ENCODE results near the gene TMEM271.
"Not testable (repeated sequence)": the region's sequence is repeated elsewhere in the genome, so short reads cannot be mapped to it uniquely, and the experiment has no call there.

The TMEM271 gene

DNA sequence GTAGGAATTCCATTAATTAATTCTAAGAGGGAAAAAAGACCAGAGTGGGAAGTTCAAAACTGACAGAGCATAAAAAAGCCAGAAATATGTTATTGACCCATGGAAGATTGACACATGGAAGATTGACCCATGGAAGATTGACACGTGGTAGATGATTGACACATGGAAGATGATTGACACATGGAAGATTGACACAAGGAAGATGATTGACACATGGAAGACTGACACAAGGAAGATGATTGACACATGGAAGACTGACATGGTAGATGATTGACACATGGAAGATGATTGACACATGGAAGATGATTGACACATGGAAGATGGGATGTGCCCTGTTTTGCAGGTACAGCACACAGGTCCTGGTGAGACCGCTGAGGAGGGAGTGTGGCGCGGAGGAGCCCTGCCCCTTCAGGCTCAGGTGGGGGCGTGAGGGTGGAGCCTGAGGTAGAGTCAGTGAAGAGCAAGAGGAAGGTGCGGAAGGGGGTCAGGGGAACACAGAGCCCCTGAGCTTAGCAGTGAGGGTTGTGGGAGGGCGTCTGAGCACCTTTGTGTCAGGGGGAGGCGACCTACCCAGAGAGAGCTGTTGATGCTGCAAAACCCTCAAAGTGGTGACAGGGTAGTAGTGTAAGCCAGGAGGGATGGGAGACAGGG, 33.4 kb upstream of the TMEM271 start:
- DNase-seq = no peak

DNA sequence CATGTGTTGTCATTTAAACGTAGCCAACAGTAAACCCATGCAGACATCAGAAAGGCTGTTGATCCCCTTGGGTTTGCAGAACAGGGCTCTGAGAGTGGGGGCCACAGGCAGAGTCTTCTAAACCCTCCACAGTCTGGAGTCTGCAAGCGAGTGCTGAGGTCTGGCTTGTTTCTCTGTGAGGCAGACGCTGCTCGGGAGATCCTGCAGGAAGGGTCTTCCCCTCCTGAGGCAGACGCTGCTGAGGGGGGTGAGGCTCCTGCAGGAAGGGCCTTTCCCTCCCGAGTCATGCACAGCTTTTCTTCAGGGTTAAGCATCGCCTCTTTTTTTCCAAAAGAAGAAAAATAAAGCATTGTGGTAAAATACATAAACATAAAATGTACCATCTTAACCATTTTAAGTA, 32.1 kb upstream of the TMEM271 start:
- no peak for DNase-seq

DNA sequence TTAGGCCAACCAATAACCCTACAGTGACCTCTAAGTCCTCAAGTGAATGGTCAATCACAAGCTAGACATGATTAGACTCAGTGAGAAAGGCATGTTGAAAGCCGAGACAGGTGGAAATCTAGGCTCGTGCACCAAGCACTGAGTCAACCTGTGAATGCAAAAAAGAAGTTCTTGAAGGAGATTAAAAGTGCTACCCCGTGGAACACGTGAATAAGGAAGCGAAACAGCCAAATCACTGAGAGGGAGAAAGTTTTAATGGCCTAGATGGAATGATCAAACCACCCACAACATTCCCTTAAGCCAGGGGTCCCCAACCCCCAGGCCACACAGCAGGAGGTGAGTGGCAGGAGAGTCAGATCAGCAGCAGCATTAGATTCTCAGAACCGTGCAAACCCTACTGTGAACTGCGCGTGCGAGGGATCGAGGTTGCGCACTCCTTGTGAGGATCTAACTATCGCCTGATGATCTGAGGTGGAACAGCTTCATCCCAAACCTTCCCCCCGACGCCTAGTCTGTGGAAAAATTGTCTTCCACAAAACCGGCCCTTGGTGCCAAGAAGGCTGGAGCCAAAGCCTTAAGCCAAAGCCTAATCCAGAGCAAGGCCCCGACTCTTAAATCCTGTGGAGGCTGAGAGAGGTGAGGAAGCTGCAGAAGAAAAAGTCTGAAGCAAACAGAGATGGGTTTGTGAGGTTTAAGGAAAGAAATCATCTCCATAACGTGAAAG, 29.8 kb upstream of the TMEM271 start:
- DNase-seq = no peak

DNA sequence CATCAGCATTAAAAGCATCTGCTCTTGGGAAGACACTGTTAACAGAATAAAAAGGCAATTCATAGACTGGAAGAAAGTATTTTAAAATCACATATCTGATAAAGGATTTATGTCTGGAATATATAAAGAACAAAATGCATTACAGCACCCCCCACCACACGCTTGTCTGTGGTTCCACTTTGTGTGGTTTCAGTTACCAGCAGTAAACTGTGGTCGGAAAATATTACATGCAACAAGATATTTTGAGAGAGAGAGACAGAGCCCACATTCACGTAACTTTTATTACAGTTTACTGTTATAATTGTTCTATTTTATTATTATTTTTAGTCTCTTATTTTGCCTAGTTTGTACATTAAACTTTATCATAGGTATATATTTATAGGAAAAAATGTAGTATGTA, 28.0 kb upstream of the TMEM271 start:
- no peak for DNase-seq

DNA sequence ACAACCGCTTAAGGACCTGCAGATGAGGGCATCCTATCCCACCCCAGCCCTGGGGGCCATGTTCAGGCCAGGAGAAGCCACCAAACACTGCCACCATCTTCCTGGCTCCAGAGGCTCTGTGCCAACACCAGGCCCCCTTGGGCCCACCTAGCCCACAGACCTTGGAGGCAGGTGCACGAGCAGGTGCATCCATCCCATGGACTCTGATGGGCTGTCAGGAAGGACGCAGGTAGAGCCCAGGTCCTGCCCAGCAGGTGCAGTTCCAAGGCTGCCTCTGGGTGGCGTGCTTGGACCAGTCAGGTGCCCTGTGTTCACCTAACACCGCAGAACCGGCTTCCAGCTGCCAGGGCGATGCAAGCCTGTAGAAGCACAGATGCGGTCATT, 26.5 kb upstream of the TMEM271 start:
- DNase-seq = no peak

DNA sequence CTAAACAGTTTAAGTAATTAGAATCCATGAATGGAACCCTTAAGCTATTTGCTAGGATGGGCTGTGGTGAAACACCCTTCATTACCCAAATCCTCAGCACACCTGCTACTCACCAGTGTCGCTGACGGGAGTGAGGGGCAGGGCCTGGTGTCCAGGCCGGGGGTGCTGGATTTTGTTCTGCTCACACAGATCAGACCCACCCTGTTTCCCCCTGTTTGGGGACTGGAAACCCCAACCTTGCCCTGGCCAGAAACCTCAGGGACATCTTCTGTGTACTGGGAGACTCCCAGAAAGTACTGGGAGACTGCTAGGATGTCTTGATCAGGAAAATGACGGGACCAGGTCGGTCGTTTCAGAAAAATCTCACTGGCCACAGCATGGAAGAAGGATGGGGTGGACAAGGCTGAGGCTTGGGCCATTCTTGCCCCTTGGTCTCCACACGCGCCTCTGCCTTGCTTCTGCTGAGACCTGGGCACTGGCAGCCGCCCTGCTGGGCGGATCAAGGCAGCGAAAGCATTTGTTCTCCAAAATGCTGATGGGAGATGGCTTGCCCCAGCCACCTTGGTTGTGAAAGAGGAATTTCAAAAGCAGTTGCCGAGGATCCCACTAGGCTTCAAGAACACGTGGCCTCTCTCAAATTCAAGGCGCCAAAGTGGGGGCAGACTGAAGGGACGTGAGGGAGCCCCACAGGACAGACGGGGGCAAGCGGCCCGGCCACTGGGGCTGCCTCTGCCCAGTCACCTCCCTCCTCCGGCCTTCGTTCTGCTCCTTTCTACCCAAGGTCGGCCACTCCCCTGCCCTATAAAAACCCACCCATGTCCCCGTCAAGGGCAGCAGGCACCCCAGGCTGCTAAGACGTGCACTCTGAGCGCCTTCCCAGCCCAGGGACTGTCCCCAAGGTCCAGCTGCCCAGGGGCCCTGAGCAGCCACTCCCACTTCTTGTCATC, 25.8 kb upstream of the TMEM271 start:
- no peak for DNase-seq

DNA sequence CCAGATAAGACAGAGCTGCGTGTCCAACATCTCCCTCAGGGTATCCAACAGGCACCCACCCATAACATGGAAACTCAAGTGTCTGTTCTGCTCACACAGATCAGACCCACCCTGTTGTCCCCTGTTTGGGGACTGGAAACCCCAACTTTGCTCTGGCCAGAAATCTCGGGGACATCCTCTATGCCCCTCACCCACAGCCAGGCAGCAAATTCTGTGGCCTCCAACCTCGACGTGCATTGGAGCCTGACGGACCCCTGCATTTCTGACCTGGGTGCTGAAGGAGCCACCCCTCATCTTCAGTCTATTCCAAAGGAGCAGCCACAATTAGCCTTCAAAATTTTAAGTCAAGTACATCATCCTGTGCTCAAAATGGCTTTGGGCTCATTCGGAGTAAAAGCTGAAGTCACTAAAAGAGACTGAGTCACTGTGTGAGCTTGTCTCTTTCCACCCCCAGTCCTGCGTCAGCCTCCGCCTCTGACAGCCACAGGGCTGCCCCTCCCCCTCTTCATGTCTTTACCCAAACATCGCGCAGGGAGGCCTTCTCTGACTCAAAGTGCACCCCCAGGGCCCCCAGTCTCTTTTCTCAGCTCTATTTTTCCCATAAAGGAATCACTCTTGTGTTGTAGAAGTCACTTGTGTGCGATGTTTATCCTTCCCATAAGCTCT, 24.9 kb upstream of the TMEM271 start:
- DNase-seq = no peak

DNA sequence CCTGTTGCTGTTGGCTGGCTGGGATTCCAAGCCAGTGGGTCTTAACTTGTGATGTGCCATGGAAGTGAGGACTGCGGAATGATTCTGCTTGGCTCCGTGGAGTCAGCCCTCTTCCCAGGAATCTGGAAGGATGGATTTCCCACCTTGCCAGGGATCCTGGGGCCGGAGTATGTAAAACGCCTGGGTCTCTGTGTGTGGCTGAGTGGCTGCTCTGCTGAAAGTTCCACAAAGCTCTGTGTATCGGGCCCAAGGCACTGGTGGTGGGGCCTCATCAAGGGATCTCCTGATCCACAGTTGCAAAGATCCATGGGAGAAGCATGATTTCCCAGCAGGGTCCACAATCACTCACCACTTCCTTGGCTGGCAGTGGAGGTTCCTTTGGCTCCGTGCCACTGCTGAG, 24.1 kb upstream of the TMEM271 start:
- DNase-seq = no peak

DNA sequence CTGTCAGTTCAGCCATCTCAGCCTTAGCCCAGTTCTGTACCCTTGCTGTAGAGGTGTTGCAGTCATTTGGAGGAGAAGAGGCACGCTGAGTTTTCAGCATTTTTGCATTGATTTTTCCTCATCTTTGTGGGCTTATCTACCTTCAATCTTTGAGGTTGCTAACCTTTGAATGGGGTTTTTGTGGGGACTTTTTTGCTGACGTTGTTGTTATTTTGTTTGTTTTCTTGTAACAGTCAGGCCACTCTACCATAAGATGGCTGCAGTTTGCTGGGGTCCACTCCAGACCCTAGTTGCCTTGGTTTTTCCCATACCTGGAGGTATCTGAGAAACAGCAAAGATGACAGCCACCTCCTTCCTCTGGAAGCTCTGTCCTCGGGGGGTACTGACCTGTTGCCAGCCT, 22.8 kb upstream of the TMEM271 start:
- no peak for DNase-seq

DNA sequence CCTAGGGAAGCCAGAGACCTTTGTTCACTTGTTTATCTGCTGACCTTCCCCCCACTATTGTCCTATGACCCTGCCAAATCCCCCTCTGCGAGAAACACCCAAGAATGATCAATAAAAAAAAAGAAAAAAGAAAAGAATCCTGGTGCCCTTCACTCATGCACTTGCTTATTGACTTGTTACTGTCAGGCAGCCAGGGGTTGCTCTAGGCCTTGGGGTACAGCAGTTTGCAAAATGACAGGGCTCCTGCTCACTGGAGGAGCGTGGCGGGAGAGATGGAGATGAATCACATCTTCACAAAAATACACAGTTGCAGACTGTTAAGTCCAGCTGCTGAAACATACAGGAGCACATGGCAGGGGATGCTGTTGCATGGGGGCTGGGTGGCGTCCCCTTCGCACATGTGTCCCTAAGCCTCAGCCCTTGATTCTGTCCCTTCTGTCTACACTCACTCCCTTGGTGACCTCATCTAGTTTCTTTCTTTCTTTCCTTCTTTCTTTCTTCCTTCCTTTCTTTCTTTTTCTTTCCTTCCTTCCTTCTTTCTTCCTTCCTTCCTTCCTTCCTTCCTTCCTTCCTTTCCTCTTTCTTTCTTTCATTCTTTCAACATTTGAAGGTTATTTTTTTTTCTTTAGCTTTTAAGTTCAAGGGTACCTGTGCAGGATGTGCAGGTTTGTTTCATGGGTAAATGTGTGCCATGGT, 16.9 kb upstream of the TMEM271 start:
- DNase-seq = no peak

DNA sequence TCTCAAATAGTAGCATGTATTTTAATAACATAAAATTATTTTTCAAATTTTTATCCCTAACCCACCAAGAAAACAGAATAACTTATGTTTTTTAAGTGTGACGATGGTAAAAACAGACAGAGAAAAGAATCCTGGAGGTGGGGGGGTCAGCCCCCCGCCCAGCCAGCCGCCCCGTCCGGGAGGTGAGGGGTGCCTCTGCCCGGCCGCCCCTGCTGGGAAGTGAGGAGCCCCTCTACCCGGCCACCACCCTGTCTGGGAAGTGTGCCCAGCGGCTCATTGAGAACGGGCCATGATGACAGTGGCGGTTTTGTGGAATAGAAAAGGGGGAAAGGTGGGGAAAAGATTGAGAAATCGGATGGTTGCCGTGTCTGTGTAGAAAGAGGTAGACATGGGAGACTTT, 16.1 kb upstream of the TMEM271 start:
- DNase-seq = not testable (repeated sequence)

DNA sequence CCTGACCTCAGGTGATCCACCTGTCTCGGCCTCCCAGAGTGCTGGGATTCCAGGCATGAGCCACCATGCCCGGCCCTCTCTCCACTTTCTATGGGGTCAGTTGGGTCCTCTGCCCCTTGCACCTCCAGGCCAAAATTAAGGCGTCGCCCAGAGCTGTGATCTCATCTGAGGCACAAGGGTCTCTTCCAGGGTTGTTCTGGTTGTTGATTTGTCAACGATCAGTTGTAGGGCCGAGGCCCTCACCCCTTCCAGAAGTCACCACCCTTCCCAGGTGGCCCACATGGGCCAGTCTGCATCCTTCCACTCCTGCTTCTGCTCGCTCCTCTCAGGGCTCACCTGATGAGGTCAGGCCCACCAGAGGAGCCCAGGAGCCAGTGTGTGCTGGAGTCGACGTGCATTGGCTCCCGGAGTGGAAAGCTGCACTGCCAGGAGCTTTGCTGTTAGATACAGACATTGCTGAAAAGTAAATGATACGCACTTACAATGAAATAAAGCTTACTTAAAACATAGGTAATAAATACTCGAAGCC, 14.3 kb upstream of the TMEM271 start:
- no peak for DNase-seq

DNA sequence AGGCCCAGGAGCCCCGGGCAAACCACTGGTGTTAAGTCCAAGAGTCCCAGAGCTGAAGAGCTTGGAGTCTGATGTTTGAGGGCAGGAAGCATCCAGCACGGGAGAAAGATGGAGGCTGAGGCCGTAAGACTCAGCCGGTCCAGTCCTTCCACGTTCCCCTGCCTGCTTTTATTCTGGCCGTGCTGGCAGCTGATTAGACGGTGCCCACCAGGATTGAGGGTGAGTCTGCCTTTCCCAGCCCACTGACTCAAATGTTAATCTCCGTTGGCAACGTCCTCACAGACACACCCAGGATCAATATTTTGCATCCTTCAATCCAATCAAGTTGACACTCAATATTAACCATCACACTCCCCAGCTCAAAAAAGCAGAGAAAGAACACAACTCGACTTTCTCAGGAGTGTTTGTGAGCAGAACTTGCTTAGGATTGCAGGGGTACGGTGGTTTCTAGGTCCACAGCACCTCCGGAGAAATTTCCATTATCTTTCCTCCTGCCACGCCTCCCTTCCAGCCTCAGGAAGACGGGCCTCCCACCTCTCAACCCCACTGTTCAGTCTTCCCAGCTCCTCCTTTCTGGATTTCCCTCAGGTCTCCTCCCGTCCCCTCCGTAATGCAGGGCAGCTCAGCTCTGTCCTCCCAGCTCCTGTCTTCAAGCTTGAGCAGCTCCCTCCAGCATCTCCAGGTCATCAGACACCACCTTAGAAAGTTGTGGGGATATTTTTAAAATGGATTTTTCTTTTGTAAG, 13.3 kb upstream of the TMEM271 start:
- DNase-seq = no peak

DNA sequence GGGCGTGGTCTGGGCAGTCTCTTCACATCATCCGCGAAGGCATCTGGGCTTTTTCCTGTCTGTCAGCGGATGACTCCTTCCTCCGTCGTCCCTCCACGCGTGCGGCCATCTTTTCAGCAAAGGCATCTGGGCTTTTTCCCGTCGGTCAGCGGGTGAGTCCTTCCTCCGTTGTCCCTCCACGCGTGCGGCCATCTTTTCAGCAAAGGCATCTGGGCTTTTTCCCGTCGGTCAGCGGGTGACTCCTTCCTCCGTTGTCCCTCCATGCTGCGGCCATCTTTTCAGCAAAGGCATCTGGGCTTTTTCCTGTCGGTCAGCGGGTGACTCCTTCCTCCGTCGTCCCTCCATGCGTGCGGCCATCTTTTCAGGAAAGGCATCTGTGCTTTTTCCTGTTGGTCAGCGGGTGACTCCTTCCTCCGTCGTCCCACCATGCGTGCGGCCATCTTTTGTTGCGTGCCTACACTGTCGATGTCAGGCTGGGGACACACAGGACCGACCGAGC, 12.3 kb upstream of the TMEM271 start:
- no peak for DNase-seq

DNA sequence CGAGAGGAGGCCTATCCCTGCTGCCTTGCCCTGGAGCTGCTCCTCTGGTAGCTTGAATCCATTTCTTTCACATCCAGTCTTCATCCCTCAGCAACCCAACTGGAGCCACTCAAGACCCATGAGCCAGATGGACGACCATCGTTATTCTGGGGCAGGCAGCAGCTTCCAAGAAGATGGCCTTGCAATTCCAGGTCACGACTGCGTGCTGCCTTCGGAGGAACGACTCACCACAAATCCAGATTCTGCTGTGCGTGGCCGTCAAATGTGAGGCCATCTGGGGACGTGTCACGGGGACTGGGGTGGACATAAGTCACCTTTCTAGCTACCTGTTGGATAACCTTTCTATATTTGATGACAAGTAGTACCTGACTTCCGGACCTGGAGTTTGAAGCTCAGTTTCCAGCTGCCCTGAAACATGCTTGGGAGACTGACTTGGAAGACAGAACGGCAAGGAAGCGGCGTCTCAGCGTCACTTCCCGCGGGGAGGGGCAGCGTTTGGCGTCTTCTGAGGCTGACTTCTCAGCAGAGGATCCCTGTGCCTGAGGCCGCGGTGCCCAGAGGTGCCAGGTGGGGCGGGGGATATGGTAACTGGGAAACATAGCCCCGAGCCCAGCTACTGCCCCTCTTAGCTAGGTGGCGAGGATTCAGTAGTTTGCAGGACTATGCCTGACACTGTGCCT, 11.7 kb upstream of the TMEM271 start:
- DNase-seq = no peak

DNA sequence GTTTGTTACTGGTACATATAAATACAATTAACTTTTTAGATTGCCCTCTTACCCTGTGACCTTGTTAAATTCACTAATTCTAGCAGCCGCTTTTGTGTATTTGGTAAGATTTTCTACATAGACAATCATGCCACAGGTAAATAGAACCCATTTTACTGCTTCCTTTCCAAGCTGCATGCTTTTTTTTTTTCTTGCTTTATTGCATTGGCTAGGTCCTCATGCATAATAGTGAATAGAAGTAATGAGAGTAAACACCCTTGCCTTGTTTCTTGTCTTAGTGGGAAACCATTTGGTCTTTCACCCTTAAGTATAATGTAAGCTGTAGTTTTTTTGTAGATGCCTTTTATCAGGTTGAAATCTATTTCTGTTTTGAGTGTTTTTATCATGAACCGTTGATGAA, 7.7 kb upstream of the TMEM271 start:
- DNase-seq = no peak

DNA sequence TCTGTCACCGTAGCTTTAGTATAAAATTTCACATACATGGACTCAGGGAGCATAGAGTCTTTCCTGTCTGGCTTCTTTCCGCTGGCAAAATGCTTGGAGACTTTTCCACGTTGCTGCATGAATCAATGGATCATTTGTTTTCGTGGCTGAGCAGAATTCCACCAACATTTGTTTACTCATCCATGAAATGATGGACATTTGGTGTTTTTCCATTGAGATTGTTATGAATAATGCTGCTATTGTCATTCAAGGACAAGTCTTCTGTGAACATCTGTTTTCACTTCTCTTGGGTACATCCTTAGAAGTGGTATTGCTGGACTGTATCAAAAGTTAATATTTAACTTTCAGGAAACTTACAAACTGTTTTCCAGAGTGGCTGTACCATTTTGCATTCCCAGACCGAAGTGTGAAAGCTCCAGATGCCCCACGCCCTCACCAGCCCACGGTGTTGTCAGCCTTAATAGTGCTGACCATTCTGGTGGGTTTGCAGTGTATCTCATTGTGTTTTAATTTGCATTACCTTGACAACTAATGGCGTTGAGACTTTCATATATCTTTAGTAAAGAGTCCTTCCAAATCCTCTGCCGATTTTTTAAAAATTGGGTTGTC, 5.8 kb upstream of the TMEM271 start:
- no peak for DNase-seq

DNA sequence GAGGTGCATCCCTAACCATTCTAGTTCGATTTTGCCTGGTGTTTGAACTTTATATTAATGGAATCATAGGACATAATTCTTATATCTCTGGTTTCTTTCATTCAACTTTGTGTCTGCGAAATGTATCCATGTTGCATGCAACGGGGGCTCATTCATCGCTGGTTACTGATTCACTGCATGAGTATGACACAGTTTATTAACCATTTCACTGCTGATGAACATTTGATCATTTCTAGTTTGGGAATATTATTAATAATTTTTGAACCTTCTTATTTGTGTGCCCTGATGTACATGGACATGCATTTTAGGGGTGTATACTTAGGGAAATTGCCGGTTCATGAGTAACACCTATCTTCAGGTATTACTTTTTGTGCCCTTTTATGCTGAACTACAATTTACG, 5.1 kb upstream of the TMEM271 start:
- no peak for DNase-seq

DNA sequence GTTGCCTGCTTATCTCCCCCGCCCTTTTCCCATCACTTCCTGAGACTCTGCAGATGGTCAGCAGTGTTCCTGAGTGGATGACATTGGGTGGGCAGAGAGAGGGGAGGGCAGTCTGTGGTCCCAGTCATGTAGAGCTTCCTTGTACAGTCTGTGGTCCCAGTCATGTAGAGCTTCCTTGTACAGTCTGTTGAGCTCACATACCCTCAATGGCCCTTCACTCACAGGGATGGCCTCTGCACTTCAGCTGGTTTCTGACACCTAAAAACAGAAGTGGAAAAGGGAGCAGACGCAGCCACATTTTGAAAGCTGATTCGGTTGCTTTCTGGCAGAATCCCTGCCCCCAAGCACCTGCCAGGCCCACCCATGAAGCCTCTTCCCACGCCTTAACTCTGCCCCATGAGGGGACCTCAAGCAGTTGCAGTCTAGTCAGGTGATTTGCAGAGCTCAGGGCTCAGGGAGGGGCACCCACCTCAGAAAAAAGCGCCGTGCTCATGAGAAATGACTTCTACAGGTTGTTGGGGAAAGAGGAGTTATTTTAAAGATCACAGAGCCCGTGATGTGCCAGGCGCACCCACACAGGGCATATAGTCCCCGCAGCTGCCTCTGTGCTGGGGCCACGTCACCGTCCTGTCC, 3.6 kb upstream of the TMEM271 start:
- no peak for DNase-seq

Measured in fibroblast of upper back skin (primary cell).